ENCODE results near the gene SULT4A1. TPM values are rescaled to one million over a fixed set of nuclear protein-coding genes. Genes with fewer than 3 reads are reported as not detected.
A peak's percentile ranks its signal among the peaks of the same experiment; 100 is the strongest.
"Not testable (repeated sequence)": the region's sequence is repeated elsewhere in the genome, so short reads cannot be mapped to it uniquely, and the experiment has no call there.

The SULT4A1 gene
- total RNA-seq, 4 donors from 2014 or later: not detected

DNA sequence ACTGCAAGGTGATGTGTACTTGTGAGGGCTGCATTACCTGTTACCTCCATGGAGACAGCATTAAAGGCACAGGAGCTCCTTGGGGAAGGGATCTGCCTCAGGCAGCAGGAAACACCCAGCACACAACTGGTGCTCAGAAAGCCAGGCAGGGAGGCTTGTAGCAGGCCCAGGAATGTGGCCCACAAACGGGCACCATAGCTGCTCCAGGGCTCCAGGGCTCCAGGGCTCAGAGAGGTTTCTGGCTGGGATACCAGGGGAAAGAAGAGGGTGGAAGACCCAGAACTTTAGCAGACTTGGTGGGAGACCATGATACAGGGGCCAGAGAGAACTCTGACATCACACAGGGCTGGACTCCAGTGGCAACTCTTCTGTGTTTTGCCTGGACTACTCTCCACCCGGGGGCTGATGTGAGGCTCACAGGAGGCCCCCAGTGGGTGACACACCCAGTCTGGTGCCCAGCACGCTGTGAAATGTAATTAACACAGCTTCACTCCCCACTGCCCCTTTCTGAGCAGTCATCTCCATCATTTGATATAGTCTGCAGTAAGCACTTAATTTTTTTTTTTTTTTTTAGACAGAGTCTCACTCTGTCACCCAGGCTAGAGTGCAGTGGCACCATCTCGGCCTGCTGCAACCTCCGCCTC, 14.7 kb upstream of the SULT4A1 start:
- no peak for TF ChIP-seq POLR2A (IDR thresholded peaks at IDR 0.05)
- TF ChIP-seq, protein P1, sequence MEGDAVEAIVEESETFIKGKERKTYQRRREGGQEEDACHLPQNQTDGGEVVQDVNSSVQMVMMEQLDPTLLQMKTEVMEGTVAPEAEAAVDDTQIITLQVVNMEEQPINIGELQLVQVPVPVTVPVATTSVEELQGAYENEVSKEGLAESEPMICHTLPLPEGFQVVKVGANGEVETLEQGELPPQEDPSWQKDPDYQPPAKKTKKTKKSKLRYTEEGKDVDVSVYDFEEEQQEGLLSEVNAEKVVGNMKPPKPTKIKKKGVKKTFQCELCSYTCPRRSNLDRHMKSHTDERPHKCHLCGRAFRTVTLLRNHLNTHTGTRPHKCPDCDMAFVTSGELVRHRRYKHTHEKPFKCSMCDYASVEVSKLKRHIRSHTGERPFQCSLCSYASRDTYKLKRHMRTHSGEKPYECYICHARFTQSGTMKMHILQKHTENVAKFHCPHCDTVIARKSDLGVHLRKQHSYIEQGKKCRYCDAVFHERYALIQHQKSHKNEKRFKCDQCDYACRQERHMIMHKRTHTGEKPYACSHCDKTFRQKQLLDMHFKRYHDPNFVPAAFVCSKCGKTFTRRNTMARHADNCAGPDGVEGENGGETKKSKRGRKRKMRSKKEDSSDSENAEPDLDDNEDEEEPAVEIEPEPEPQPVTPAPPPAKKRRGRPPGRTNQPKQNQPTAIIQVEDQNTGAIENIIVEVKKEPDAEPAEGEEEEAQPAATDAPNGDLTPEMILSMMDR (IDR thresholded peaks at IDR 0.05): no peak

DNA sequence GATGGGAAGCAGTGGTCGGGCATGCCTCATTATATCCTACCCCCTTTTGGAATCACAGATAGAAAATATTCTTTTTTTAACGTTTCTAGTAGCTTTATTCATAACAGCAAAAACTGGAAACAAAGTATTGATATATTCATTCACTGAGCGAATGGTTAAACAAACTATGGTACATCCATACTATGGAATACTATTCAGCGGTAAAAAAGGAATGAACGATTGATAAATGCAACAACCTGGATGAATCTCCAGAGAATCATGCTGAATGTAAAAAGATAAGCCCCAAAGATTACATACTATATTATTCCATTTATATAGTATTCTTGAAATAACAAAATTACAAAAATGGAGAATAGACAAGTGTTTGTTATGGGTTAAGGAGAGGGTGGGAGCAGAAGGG, 7.5 kb upstream of the SULT4A1 start:
- whole genome bisulfite sequencing, 2 donors: 88 to 93% methylated on average over 5 of the region's 5 CpGs
- no peaks in the 10 kb centered on the region for H3K36me3 ChIP-seq
- TF ChIP-seq, protein P1 (IDR thresholded peaks at IDR 0.05): no peak
- no peak for TF ChIP-seq POLR2A (IDR thresholded peaks at IDR 0.05)
- H3K4me3 ChIP-seq (replicated peaks in 1 of 3): no peak overlapping the region
- H3K27me3 ChIP-seq: no peaks in the 10 kb centered on the region
- DNase-seq: no peak
- intact Hi-C loops (cut with DNase I): no loop called here
- no peaks in the 10 kb centered on the region for H3K9me3 ChIP-seq
- no peaks in the 10 kb centered on the region for H3K4me1 ChIP-seq
- no peak overlapping the region for H3K27ac ChIP-seq

More for the DNA sequence above, 14.7 kb upstream of the SULT4A1 start:
- Histone ChIP-seq H3K9me3 (no peaks in the 10 kb centered on the region), H3K4me3 (replicated peaks in 1 of 3) (no peak overlapping the region), H3K27ac (no peak overlapping the region), H3K36me3 (no peaks in the 10 kb centered on the region), H3K4me1 (no peaks in the 10 kb centered on the region), H3K27me3 (no peaks in the 10 kb centered on the region)
- WGBS, 2 donors: 59 to 63% methylated on average over 5 of the region's 5 CpGs
- no peak for DNase-seq
- intact Hi-C loops (cut with DNase I): no loop called here

DNA sequence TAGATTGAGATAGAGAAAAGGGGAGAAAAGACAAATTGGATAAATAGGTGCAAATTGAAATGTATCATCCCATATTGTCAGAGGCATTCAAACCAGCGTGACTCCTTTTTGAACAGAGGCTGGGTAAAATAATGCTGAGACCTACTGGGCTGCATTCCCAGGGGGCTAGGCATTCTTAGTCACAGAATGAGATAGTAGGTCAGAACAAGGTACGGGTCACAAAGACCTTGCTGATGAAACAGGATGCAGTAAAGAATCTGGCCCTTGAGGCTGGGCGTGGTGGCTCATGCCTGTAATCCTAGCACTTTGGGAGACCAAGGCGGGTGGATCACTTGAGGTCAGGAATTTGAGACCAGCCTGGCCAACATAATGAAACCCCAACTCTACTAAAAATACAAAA, 6.7 kb upstream of the SULT4A1 start:
- H3K4me1 ChIP-seq; H3K27me3 ChIP-seq; H3K27ac ChIP-seq; H3K36me3 ChIP-seq; H3K9me3 ChIP-seq; H3K4me3 ChIP-seq (replicated peaks in 1 of 3); intact Hi-C loops (cut with DNase I); DNase-seq: not testable (repeated sequence)
- 73 to 82% methylated on average over 4 of the region's 4 CpGs for WGBS, 2 donors

DNA sequence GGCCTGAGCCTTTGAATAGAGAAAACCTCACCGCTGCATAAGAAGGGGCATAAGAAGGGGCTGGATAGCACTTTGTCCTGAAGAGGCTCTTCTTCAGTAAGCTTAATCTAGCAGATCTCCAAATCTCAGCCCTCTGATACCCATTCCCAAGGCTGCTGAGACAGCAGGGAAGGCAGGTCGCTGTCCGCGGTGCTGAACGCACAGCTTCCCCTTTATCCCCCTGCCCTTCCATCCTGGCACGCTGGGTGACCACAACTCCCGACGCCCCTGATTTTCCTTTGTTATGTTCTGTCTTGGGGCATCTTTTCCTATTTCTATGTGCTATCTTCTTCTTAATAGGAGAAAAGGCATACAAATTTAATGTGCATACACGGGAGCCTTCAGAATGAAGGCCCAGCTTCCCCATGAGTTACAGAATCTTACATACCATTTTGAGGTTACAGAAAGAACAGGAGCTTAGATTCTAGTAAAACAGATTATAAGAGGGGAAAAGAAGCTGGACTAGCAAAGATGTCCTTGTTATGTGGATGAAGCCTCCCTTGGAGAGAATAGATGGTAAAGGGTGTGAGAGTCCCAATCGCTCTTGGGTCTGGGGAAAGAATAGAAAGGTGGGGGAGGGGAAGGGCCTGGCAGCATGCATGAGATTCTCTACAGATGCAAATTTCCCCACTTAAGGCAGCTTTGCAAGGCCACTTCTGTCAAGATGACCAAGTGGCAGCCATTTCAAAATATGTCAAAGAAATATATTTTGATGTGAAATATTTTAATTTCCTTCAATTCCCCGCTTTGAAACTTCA, 5.7 kb upstream of the SULT4A1 start:
- Histone ChIP-seq H3K4me3 (replicated peaks in 1 of 3) (no peak overlapping the region), H3K27ac (no peak overlapping the region), H3K4me1 (no peaks in the 10 kb centered on the region), H3K36me3 (no peaks in the 10 kb centered on the region), H3K9me3 (no peaks in the 10 kb centered on the region), H3K27me3 (no peaks in the 10 kb centered on the region)
- intact Hi-C loops (cut with DNase I): no loop called here
- WGBS, 2 donors: 7 to 11% methylated on average over 11 of the region's 11 CpGs
- TF ChIP-seq, protein P1 (IDR thresholded peaks at IDR 0.05): no peak
- TF ChIP-seq POLR2A (IDR thresholded peaks at IDR 0.05): no peak
- peak; percentile 43 to 67 for DNase-seq

DNA sequence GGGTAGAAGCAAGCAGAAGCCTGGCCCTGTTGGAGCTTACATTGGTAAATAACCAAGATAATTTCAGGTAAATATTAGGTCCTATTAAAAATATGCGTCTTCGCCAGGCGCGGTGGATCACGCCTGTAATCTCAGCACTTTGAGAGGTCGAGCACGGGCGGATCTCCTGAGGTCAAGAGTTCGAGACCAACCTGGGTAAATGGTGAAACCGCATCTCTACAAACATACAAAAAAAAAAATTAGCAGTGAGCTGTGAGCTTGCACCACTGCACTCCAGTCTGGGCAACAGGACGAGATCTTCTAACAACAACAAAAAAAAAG, 529 bp upstream of the SULT4A1 start:
- 73 to 78% methylated on average over 11 of the region's 11 CpGs for WGBS, 2 donors
- intact Hi-C loops (cut with DNase I): no loop called here
- Histone ChIP-seq H3K4me1 (no peaks in the 10 kb centered on the region), H3K27ac (no peak overlapping the region), H3K27me3 (peaks cover 3% of the 10 kb centered on the region), H3K9me3 (no peaks in the 10 kb centered on the region), H3K4me3 (replicated peaks in 1 of 3) (no peak overlapping the region), H3K36me3 (no peaks in the 10 kb centered on the region)
- TF ChIP-seq POLR2A (IDR thresholded peaks at IDR 0.05): no peak
- TF ChIP-seq, protein P1 (IDR thresholded peaks at IDR 0.05): no peak
- DNase-seq: no peak

Measured in thyroid gland (tissue), 4 donors.